Heart left ventricle (tissue), 16 donors: ENCODE measurements around the gene ANAPC5. TPM values are rescaled to one million over a fixed set of nuclear protein-coding genes. Genes with fewer than 3 reads are reported as not detected.
"Not testable (repeated sequence)": the region's sequence is repeated elsewhere in the genome, so short reads cannot be mapped to it uniquely, and the experiment has no call there.

Experiments used
- ATAC-seq, 4 donors: fragments of 200-7000 bp; cut with Tn5 transposase; one replicate each; pipeline ENCODE4 v1.9.1; 2020 to 2022; ENCODE audit warnings: moderate library complexity in 4 of 4, mild to moderate bottlenecking in 3 of 4, moderate number of reproducible peaks in 1 of 4
- DNase-seq, 5 donors: peaks; one replicate each; pipeline ENCODE4 v3.0.0-alpha.2; 2020
- H3K27ac ChIP-seq, 12 donors: fragments of 200-600 bp; sonication (generic) in 4 of 12; one replicate each; pipeline versions ENCODE4 v1.5.0 to v1.8.0; 2016 to 2022; ENCODE audit warnings: mild to moderate bottlenecking in 2 of 12
- H3K27me3 ChIP-seq, 9 donors: fragments of 200-600 bp; sonication (generic) in 2 of 9; one replicate each; pipeline versions ENCODE4 v1.5.1 to v1.8.0; 2016 to 2022; ENCODE audit warnings: mild to moderate bottlenecking in 3 of 9
- H3K36me3 ChIP-seq, 9 donors: fragments of 200-600 bp; sonication (generic) in 2 of 9; one replicate each; pipeline versions ENCODE4 v1.5.0 to v1.8.0; 2018 to 2022; ENCODE audit warnings: mild to moderate bottlenecking in 2 of 9
- H3K4me1 ChIP-seq, 12 donors: fragments of 200-600 bp; sonication (generic) in 4 of 12; one replicate each; pipeline versions ENCODE4 v1.5.0 to v1.8.0; 2016 to 2022; ENCODE audit warnings: mild to moderate bottlenecking in 3 of 12
- H3K4me3 ChIP-seq, 12 donors: fragments of 200-600 bp; sonication (generic) in 4 of 12; one replicate each; pipeline versions ENCODE4 v1.5.0 to v1.8.0; 2017 to 2022; ENCODE audit warnings: mild to moderate bottlenecking in 9 of 12, moderate library complexity in 4 of 12
- H3K9me3 ChIP-seq, 12 donors: fragments of 200-600 bp; sonication (generic) in 4 of 12; one replicate each; pipeline versions ENCODE4 v1.5.0 to v1.8.0; 2016 to 2022; ENCODE audit warnings: mild to moderate bottlenecking in 1 of 12
- CTCF ChIP-seq, 12 donors: fragments of 200-600 bp; sonication (generic) in 4 of 12; IDR thresholded peaks; one replicate each; pipeline versions ENCODE4 v1.5.0 to v1.8.0; 2018 to 2022; ENCODE audit warnings: antibody characterized with exemption in 12 of 12, mild to moderate bottlenecking in 5 of 12
- POLR2A ChIP-seq, 2 donors: fragments of 450-650 bp; IDR thresholded peaks; one replicate each; pipeline ENCODE4 v1.6.1; 2017; ENCODE audit warnings: antibody characterized with exemption in 2 of 2, mild to moderate bottlenecking in 2 of 2, moderate library complexity in 2 of 2
- WGBS, 4 donors: extraction: QIAGEN DNeasy Blood & Tissue Kit in 2 of 4; methylation state at CpG; one replicate each; pipeline versions ENCODE4 v1.1.5 to v1.1.7; 2013 to 2018; 5-methylcytosine and 5-hydroxymethylcytosine counted together
- intact Hi-C, 10 donors: fragments of 100-400 bp; cut with DNase I; formaldehyde crosslinking; loops; one replicate each; pipeline versions ENCODE4 v1.11.1 to v1.14.2; 2022
- polyA plus RNA-seq, 2 donors: library from polyadenylated mRNA; stranded (reverse); fragments of 200-250 nt; gene quantifications; one replicate each; pipeline ENCODE4 v1.2.3, GENCODE V29; 2013
- total RNA-seq, 9 donors: library from RNA; depleted of rRNA in 2 of 9; stranded (reverse); fragments of >200 nt in 2 of 9; fragmentation: NEBNext Ultra II Directional in 3 of 9; extraction: Animal tissue kit (Norgen Biotek cat#: 25700) in 3 of 9; gene quantifications; one replicate each; pipeline versions ENCODE4 v1.1.0 to v1.2.4, GENCODE V29; 2016 to 2023
- donor health status: ischemic (EF 13 %, LVEDD 7.1; RV severe dilation, severe dysfunction).
- donor health status: healthy with polysubstance abuse.
- donor health status: DM: no; HTN: yes; CAD: no.
- donor health status: DM: no; HTN: no; CAD: no.
- donor health status: ischemic (EF 25% LVEDD 6.9; RV normal size, moderate dysfunction).
- donor health status: ischemic (EF 25% LVEDD 5.7; RV mildly dilated, moderate dysfunction).
- donor health status: healthy.
- donor health status: DM: yes; HTN: yes; CAD: no.
- donor health status: ischemic (EF 35%, LVEDD 5.7; RV mildly dilated, moderate dysfunction).
- donor health status: nonischemic (EF 11% LVEDD 7.7; RV severe dilation, severe dysfunction).
- donor health status: DM: yes; HTN: yes; CAD: no.
- donor health status: PGD.
- donor health status: ischemic (EF 29% LVEDD 5.4; RV normal size, mild dysfunction).
- donor health status: nonischemic (EF 23%, LVEDD 6.1; RV moderate dilation, normal function).

The ANAPC5 gene
- total and polyA plus RNA-seq, 11 donors: 55.0 to 81.7 (median 59.1) TPM

- intact Hi-C loops: no loop called here
- Histone ChIP-seq H3K4me3 (no peak overlapping the region), H3K9me3 (no peaks in the 10 kb centered on the region), H3K4me1 (no peaks in the 10 kb centered on the region), H3K27me3 (no peaks in the 10 kb centered on the region), H3K36me3 (no peaks in the 10 kb centered on the region), H3K27ac (no peak overlapping the region)
- no peak for DNase-seq
- TF ChIP-seq CTCF (IDR thresholded peaks at IDR 0.05) (no peak), POLR2A (IDR thresholded peaks at IDR 0.05) (no peak)
- WGBS, 4 donors: 72 to 81% (median 77%) methylated on average over 5 of the region's 5 CpGs
- ATAC-seq: no peak
Observed at GRCh38 chr12:121378736-121379135, 26.5 kb upstream of the ANAPC5 start.

- TF ChIP-seq POLR2A (IDR thresholded peaks at IDR 0.05) (no peak), CTCF (IDR thresholded peaks at IDR 0.05) (no peak)
- Histone ChIP-seq H3K4me3 (no peak overlapping the region), H3K9me3 (no peaks in the 10 kb centered on the region), H3K27ac (no peak overlapping the region), H3K4me1 (no peaks in the 10 kb centered on the region), H3K36me3 (no peaks in the 10 kb centered on the region), H3K27me3 (no peaks in the 10 kb centered on the region)
- intact Hi-C loops: no loop called here
- ATAC-seq: no peak
- no peak for DNase-seq
- 89 to 91% (median 89%) methylated on average over 8 of the region's 8 CpGs for WGBS, 4 donors
Observed at GRCh38 chr12:121376754-121377697, 24.8 kb upstream of the ANAPC5 start.

GRCh38 chr12:121374945-121375584, 22.9 kb upstream of the ANAPC5 start:
- ATAC-seq, H3K9me3 ChIP-seq, H3K4me3 ChIP-seq, DNase-seq, H3K27ac ChIP-seq, H3K36me3 ChIP-seq, H3K27me3 ChIP-seq, intact Hi-C loops, H3K4me1 ChIP-seq: not testable (repeated sequence)
- whole genome bisulfite sequencing, 4 donors: 80 to 93% (median 87%) methylated on average over 14 of the region's 14 CpGs

GRCh38 chr12:121374336-121374735, 22.1 kb upstream of the ANAPC5 start:
- H3K9me3 ChIP-seq, H3K27ac ChIP-seq, intact Hi-C loops, H3K27me3 ChIP-seq, ATAC-seq, H3K36me3 ChIP-seq, H3K4me3 ChIP-seq, H3K4me1 ChIP-seq, DNase-seq: not testable (repeated sequence)
- 92 to 99% (median 95%) methylated on average over 14 to 23 of the region's 23 CpGs; no CpG with 5 or more reads in 1 of the 4 donors for WGBS, 4 donors

GRCh38 chr12:121373755-121374154, 21.5 kb upstream of the ANAPC5 start:
- H3K9me3 ChIP-seq: no peaks in the 10 kb centered on the region
- H3K36me3 ChIP-seq: no peaks in the 10 kb centered on the region
- intact Hi-C loops: no loop called here
- no peak for TF ChIP-seq CTCF (IDR thresholded peaks at IDR 0.05)
- no peak overlapping the region for H3K27ac ChIP-seq
- ATAC-seq (no peak), DNase-seq (no peak)
- WGBS, 4 donors: 90 to 95% (median 92%) methylated on average over 6 of the region's 6 CpGs
- H3K4me1 ChIP-seq: no peaks in the 10 kb centered on the region
- H3K4me3 ChIP-seq: no peak overlapping the region
- H3K27me3 ChIP-seq: peaks cover 0 to under 1% (median 0%) of the 10 kb centered on the region in 9 donors
